Measurements from ENCODE around the gene NID2. TPM values are rescaled to one million over a fixed set of nuclear protein-coding genes. Genes with fewer than 3 reads are reported as not detected.

NID2 gene
- total and polyA plus RNA-seq, 2 of the 4 experiments (the other 2 are of a cell fraction), result 101 to 303 TPM

DNA sequence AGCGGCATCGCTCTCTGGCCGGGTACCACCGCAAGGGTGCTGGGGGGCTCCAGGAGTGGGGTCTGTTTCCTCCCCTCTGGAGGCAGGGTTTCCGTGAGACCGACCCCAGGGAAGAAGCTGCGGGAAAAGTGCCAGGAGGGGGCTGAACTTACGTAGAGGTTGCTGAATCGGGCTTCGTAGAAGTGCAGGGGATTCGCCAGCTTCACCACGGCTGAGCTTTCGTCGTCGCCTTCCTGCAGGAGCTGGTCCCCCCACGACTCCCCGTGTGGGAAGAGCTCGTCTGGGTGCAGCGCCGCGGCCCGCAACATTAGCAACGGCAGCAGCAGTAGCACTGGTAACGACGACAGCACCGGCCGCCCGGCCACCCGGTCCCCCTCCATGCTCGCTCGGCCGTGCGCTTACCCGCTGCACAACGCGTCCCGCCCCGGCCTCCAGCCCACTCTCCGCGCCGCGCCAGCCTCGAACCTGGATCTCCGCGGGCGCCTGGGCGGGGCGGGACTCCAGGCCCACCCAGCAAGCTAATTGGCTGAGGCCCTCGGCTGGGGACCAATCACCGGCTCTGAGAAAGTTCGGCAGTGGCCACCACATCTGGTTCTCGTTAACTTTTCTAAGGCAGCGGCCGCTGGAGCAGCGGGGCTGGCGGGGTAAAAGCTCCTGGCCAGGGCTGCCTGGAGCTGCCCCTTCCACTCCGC is at the start of gene NID2 (continued):
- TF ChIP-seq CTCF (conservative IDR thresholded peaks at IDR 0.05; ENCODE audit: low read depth, low read length) (no peak), CHD1 (IDR thresholded peaks at IDR 0.05; ENCODE audit: low read depth, low read length) (no peak; the same call in 1 of the 2 replicates), MAZ (IDR thresholded peaks at IDR 0.05; ENCODE audit: borderline replicate concordance, low read depth, low read length) (no peak), MXI1 (IDR thresholded peaks at IDR 0.05; ENCODE audit: borderline replicate concordance, low read depth, low read length) (no peak), NFE2L2 (IDR thresholded peaks at IDR 0.05; ENCODE audit: low read depth, low read length) (no peak), POLR2A (IDR thresholded peaks at IDR 0.05; ENCODE audit: low read depth, low read length) (no peak; the same call in 1 of the 2 replicates), CEBPB (IDR thresholded peaks at IDR 0.05; ENCODE audit: low read depth, low read length) (no peak)
- TF ChIP-seq, protein P1, sequence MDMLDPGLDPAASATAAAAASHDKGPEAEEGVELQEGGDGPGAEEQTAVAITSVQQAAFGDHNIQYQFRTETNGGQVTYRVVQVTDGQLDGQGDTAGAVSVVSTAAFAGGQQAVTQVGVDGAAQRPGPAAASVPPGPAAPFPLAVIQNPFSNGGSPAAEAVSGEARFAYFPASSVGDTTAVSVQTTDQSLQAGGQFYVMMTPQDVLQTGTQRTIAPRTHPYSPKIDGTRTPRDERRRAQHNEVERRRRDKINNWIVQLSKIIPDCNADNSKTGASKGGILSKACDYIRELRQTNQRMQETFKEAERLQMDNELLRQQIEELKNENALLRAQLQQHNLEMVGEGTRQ (IDR thresholded peaks at IDR 0.05; ENCODE audit: low read depth, low read length), result no peak
